Activated effector memory CD4-positive, alpha-beta T cell treated with Interleukin-2 at 50 U/mL for 16 hours (primary cell): ENCODE data around the gene BOD1.
A peak's percentile ranks its signal among the peaks of the same experiment; 100 is the strongest.

Experiments
- DNase-seq: peaks from one replicate; pipeline ENCODE4 v3.0.0-alpha.2; 2020

BOD1 gene

DNA sequence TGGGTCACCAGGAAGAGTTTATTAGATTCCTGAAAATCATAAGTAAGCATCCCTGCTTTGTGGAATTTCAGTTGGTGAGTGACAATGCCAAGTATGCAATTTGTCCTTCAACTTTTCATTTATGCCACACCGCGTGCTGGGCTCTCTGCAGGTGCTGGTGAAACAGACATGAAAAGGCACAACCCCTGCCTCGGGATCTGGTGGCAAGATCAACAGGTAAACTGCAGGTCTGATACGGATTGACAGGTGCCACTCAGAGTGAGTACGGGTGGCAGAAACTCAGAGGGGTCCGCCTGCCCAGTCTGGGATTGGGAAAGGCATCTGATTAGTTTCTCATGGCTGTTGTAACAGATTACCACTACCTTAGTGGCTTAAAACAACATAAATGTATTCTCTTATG is 40.5 kb downstream of the BOD1 start:
- no peak for DNase-seq

DNA sequence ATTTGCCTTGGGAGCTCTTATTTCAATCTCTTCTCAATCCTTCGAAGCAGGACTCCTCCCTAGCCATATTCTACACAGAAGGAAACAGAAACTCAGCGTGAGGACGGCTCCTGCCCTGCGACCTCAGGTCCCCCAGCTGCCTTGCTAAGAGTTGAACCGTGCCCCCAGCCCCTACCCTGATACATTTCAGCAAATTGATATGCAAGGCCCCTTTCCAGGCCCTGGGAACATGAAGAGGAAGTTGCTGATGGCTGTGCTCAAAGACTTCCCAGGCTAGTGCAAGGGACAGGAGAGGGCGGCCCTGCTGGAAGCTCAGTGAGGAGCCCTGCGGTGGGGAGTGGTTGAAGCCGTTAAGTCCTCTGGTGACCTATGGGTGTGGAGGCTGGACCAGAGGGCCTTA is 41.5 kb downstream of the BOD1 start:
- no peak for DNase-seq

DNA sequence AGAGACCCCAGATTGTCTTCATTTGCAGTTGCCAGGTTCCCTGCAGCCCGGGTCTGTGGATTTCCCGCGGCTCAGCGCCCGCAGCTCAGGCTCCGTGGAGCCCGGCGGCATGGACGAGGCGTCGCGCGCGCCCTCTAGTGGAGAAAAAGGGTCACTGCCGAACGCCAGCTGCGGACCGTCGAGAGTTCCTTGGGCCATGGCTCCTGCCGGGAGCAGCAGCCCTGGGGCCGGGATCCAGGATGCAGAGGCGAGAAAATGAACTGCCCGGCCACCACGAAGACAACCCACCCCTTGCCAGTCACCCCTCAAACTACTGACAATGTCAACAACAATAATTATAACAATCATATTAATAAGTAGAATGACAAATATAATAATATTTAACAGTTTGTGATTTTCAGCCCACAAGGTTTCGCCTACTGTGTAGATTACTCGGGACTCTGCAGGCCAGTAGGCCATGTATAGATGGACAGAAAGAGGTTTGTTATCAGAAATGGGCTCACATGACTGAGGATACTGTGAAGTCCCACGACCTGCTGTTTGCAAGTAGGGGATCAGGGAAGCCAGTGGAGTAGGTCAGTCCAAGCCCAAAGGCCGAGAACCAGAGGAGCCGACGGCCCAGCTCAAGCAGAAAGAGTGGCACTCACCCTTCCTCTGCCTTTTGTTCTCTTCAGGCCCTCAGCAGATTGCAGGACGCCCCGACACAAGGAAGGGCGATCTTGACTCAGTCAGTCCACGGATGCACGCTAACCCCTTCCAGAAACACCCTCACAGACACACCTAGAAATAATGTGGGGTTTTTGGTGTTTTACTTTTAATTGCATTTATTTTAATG is 43.1 kb downstream of the BOD1 start:
- peak; percentile 45 for DNase-seq

DNA sequence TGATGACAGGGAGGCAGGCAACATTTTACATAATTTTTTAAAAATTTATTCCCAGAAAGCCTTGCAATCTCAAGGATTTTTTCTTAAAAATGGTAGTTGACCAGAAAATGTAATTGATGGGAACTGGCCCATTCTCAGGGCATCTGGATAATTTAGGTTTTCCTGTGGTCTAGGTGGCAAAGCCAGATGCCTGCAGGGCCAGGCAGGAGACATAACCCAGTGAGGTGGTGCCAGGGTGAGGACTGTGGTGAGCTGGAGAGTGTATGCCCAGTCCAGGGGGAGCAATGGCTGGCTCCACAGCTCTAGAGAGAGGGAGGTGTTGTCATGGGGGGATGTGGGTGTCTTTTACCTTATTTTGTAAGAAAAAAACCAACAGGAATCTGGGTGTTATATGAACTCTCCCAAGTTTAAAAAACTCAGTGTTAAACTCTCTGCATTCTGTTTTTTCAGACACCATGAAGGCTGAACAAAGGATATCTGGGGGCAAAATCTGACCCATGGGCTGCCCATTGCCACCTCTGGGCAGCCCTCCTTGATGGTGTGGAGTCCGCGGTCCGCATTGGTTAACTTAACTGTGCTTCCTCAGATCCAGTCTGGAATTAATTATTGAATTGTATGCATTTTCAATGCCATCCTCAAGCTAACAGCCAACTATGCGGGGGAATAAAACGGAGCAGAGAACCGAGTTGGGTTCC is 43.9 kb downstream of the BOD1 start:
- DNase-seq = no peak

DNA sequence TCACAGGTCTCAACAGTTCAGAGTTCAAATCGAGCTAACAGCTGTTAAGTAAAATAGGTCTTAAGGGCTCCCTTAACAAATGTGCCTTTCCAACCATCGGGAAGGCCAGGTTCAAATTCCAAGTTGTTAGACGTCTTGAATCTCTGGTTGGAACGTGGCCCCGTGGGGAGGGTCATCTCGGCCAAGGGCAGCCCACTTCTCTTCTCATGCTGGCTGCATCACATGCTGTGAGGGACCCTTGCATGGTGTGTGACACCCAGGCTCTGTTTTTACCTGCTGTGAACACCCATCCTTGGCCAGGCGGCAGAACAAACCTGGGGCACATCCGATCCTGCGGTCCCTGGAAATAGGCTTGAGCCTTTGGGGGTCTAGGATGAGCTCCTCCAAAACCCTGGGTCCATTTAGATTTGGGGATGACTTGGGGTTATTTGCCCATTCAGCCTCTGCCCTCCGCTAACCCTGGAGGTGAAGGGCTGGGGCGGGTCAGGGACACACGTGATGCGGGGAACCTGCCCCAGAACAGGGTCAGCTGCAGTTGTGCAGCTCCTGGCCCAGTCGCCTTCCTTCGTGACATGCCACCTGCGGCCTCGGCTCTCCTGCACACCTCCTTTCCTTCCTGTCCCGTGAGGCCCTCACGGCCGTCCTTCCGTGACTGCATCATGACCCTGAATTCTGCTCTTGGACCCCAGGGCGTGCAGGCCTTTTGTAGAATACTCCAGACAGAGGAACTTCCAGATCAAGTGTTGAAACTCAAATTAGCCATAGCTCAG is 45.9 kb downstream of the BOD1 start:
- no peak for DNase-seq

DNA sequence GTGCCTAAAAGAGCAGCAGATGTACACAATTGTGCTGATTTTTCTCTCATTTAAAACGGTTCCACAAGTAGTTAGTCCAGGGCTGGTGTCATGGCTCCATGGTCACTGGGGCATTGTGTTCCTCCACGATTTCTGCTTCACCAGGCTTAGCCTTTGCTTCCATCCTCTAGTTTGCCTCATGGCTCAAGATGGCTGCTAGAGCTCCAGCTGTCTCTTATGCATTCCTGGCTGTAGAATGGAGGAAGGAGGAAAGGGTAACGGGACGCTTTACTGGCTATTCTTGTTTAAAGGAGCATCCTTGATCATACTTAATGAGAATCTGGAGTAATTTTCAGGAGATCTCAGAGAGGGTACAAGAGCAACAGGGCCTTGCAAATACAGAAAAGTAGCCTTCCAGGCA is 47.7 kb downstream of the BOD1 start:
- DNase-seq = no peak

DNA sequence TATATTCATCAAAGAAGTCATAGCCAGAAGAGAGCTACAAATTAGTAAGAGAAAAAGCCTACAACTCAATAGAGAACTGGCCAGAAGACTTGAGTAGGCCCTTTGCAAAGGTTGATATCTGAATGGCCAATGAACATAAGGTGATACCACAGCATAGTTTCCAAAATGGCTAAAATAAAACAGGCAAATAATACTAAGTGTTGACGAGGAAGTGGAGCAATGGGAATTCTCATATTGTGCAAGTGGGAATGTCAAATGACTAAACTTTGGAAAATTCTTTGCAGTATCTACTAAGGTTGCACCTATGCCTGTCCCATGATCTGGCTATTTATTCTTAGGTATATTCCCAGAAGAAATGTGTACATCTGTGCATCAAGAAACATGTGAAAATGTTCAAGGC is 48.3 kb downstream of the BOD1 start:
- DNase-seq = no peak

DNA sequence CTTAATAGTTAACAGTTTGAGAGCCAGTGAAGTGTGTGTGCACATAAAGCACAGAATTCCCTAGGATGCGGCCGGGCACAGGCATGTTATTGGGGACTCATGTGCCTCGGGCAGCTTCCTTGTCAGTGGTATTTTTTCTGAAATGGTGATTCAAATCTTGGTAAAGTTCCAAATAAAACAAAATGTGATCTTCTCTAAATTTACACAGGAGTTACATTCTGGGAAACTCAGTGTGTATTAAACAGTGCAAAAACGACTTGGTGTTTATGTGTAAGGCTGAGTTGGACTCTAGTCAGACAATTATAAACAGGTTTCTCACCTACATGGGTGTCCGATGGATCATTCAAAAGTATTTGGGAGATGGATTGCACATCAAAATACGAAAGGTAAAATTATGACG is 48.9 kb downstream of the BOD1 start:
- DNase-seq = no peak

DNA sequence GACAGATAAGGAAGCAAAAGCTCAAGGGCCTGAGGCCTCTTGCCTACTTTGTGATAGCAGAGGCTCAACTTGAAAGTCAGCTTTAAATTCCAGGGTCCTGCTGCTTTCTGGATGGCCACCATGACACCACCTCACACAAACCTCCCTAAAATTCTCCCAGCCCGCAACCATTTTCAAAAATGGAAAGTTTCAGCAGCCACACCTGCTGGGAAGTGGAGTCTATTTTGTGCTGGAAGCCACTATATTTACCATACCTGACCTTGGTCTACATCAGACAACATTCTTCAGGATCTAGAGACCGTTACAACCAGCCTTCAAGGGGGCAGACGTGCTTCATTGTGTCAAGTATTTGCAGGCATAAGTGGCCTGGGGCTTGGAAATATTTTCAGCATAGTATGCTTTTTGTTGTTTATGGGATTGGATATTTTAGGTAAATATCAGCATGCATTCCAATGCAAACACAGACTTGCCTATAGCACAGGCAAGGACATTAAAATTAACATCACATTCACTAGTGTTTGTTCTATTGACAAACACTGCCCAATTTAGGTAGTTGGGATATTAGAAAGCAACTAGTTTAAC is 50.9 kb downstream of the BOD1 start:
- DNase-seq = no peak

DNA sequence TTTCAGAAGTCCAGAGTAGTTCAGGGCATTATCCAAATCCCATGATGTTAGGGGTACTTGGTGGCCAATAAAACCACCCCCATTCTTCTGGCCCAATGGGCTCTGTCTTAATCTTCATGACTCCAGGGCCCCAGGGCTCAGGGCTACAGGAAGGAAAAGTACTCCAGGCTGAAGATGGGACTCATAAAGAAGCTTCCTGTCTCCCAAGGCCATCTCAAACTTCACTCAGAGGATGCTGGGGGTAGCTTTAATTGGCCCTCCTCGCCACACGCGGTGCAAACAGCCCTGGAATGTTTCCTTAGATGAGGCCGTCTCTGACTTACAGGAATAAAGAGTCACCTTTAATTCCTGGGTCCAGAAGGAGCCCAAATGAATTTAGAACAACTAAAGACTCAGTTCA is 52.3 kb downstream of the BOD1 start:
- no peak for DNase-seq

DNA sequence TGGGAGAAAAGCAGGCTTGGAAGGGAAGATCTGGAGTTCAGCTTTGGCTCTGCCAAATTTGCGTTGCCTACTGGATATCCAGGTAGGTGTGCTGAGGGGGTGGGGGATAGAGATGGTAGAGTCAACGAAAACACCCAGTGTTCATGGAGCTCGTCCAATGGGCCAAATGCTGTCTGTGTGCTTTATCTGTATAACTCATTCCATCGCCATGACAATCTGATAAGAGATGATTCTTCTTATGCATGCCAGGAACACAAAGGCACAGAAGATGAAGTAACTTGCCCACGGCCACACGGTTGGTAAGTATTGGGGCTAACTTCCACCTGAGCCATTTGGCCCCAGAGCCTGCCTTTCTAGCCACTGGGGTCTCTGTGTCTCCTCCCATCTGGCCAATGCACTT is 53.2 kb downstream of the BOD1 start:
- no peak for DNase-seq

DNA sequence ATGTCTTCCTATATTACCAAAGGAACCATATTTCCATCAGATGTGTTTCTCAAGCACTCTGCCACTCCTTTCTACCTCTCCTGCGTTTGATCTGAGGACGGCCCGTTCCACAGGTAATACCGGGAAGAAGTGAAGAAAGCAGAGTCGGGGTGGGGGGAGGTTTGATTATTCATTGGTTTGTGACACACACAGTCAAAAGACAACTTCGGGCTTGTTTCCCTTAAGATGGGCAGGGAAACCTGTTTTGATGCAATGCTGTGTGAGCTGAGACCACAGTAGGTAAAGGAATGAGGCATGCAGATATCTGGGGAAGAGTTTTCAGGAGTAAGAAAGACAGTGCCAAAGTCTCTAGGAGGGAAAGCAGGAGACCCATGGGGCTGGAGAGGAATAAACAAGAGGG is 54.0 kb downstream of the BOD1 start:
- DNase-seq = no peak
